GM21390 (cell line): ENCODE measurements around the gene MYO6.
A peak's percentile ranks its signal among the peaks of the same experiment; 100 is the strongest.

Experiments
- ATAC-seq: cut with Tn5 transposase; IDR thresholded peaks from one replicate; pipeline ENCODE4 v1.9.1; 2021; ENCODE audit not compliant: unreplicated experiment

MYO6 gene

GRCh38 chr6:75940564-75940963 lies 191.5 kb downstream of the MYO6 start:
- no peak for ATAC-seq

GRCh38 chr6:75941509-75941908 lies 192.5 kb downstream of the MYO6 start:
- no peak for ATAC-seq

- ATAC-seq, result no peak
Measured at GRCh38 chr6:75943381-75943780, 194.3 kb downstream of the MYO6 start.

- peak; percentile 62 for ATAC-seq
Measured at GRCh38 chr6:75946146-75946831, 197.2 kb downstream of the MYO6 start.

- ATAC-seq, result no peak
Measured at GRCh38 chr6:75947935-75948334, 198.9 kb downstream of the MYO6 start.

GRCh38 chr6:75952128-75952527 lies 203.1 kb downstream of the MYO6 start:
- no peak for ATAC-seq

GRCh38 chr6:75963569-75963968 lies 214.5 kb downstream of the MYO6 start:
- no peak for ATAC-seq

GRCh38 chr6:75968143-75968542 lies 219.1 kb downstream of the MYO6 start:
- ATAC-seq, result no peak
